ENCODE results near the gene TENT5A. TPM values are rescaled to one million over a fixed set of nuclear protein-coding genes. Genes with fewer than 3 reads are reported as not detected.

The TENT5A gene
- total and polyA plus RNA-seq, 2 donors (not counting 3 experiments of a cell fraction or from before 2014, with no cell fraction given), result 0.26 to 1.2 TPM

DNA sequence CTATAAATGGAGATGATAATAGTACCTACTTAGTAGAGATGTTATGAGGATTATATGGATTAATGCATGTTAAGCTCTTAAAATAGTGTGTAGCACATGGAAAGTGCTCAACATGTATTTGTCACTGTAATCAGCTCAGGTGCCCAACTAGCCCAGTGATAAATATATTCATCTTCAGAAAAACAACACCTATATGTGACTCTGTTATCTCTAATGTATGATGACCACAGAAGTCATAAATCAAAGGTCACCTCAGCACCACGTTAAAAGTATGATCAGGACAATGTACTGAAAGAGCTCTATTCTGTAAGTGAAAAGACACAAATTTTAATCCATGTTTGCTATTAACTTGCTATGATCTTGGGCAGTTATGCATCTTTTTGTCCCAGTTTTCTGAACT lies 36.8 kb upstream of the TENT5A start:
- Histone ChIP-seq H3K9ac (replicated peaks; ENCODE audit: extremely low read depth, insufficient read depth, low read length) (no peak overlapping the region), H2AFZ (ENCODE audit: low read depth, low read length) (no peak overlapping the region), H3K27me3 (ENCODE audit: control insufficient read depth in 2 of 2, insufficient read depth in 2 of 2, low read length in 2 of 2) (peaks cover 0 to 2% of the 10 kb centered on the region in 2 experiments), H3K79me2 (ENCODE audit: control insufficient read depth, insufficient read depth, low read length) (no peaks in the 10 kb centered on the region), H3K4me3 (replicated peaks in 1 of 3; ENCODE audit: insufficient read depth in 1 of 3, low read depth in 1 of 3, low read length in 3 of 3) (no peak overlapping the region), H3K9me1 (replicated peaks; ENCODE audit: control insufficient read depth, extremely low read depth, insufficient read depth, low read length) (no peaks in the 10 kb centered on the region), H3K9me3 (replicated peaks; ENCODE audit: control insufficient read depth, insufficient read depth, low read length) (no peaks in the 10 kb centered on the region), H3K4me1 (ENCODE audit: control insufficient read depth, extremely low read depth, insufficient read depth, low read length) (peaks cover 7% of the 10 kb centered on the region), H3K4me2 (ENCODE audit: insufficient read depth, low read length) (no peak overlapping the region), H4K20me1 (replicated peaks; ENCODE audit: control insufficient read depth, extremely low read depth, insufficient read depth, low read length) (no peaks in the 10 kb centered on the region), H3K36me3 (ENCODE audit: control insufficient read depth in 2 of 2, extremely low read depth in 1 of 2, insufficient read depth in 2 of 2, low read length in 2 of 2) (no peaks in the 10 kb centered on the region), H3K27ac (ENCODE audit: insufficient read depth, low read depth, low read length) (no peak overlapping the region)
- CTCF ChIA-PET, result interaction anchor here (0.6 kb wide), 1 partner anchor 94 kb away, joined by 3 read pairs; no protein-coding TSS in a partner anchor
- TF ChIP-seq EZH2 (IDR thresholded peaks at IDR 0.05; ENCODE audit: borderline replicate concordance, low read depth, low read length, severe bottlenecking) (no peak), FOS (IDR thresholded peaks at IDR 0.05; ENCODE audit: borderline replicate concordance, insufficient read depth, low read length) (no peak), POLR2AphosphoS5 (IDR thresholded peaks at IDR 0.05; ENCODE audit: insufficient read depth, low read depth, low read length) (no peak), MYC (IDR thresholded peaks at IDR 0.05; ENCODE audit: low read depth, low read length) (no peak)
- no peak for FAIRE-seq
- intact Hi-C loops (cut with micrococcal nuclease) (no loop called here), dilution Hi-C loops (cut with MboI; ENCODE audit: extremely low pct_ligation_motif_present, low sequenced_read_pairs) (no loop called here)
- DNase-seq (ENCODE audit: low read depth, low spot score), result no peak
- POLR2A ChIA-PET, result no interaction called here
- BruUV-seq (replicated peaks), result no TSS peak

DNA sequence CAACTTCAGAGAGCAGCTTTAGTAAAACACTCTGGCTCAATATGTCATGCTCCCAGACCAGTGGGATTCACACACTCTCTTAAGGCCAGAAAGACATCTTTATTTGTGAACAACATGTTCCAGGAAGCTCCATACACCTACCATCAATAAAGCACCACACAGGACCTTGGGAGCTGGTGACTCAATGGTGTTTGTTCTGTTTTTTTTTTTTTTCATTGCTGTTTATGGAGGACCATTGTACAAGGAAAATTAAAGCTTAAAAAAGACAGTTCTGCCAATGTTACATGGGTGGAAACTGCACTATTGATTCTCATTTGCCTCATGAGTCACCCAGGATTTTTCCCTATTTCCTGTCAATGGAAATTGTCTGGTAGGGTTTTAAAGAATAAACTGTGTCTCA lies 36.3 kb upstream of the TENT5A start:
- CTCF ChIA-PET, result interaction anchor here (0.6 kb wide), 1 partner anchor 93 kb away, joined by 3 read pairs; no protein-coding TSS in a partner anchor
- no TSS peak for BruUV-seq (replicated peaks)
- no peak overlapping the region for H3K4me2 ChIP-seq (ENCODE audit: insufficient read depth, low read length)
- H3K27ac ChIP-seq (ENCODE audit: insufficient read depth, low read depth, low read length), result no peak overlapping the region
- dilution Hi-C loops (cut with MboI; ENCODE audit: extremely low pct_ligation_motif_present, low sequenced_read_pairs), result no loop called here
- H3K27me3 ChIP-seq (ENCODE audit: control insufficient read depth in 2 of 2, insufficient read depth in 2 of 2, low read length in 2 of 2), result peaks cover 0 to 2% of the 10 kb centered on the region in 2 experiments
- H3K4me1 ChIP-seq (ENCODE audit: control insufficient read depth, extremely low read depth, insufficient read depth, low read length), result peaks cover 7% of the 10 kb centered on the region
- H3K79me2 ChIP-seq (ENCODE audit: control insufficient read depth, insufficient read depth, low read length), result no peaks in the 10 kb centered on the region
- intact Hi-C loops (cut with micrococcal nuclease), result no loop called here
- no peak for TF ChIP-seq MYC (IDR thresholded peaks at IDR 0.05; ENCODE audit: low read depth, low read length)
- TF ChIP-seq, protein P1, sequence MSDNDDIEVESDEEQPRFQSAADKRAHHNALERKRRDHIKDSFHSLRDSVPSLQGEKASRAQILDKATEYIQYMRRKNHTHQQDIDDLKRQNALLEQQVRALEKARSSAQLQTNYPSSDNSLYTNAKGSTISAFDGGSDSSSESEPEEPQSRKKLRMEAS (IDR thresholded peaks at IDR 0.05; ENCODE audit: insufficient read depth, insufficient read length), result no peak
- TF ChIP-seq FOS (IDR thresholded peaks at IDR 0.05; ENCODE audit: borderline replicate concordance, insufficient read depth, low read length), result peak; percentile 40
- no peak for TF ChIP-seq JUN (IDR thresholded peaks at IDR 0.05; ENCODE audit: borderline replicate concordance, insufficient read depth, insufficient read length, low read depth)
- no peak for TF ChIP-seq POLR2AphosphoS5 (IDR thresholded peaks at IDR 0.05; ENCODE audit: insufficient read depth, low read depth, low read length)
- DNase-seq (ENCODE audit: low read depth, low spot score) (no peak), FAIRE-seq (peak; percentile 55)
- POLR2A ChIA-PET, result no interaction called here
- no peak overlapping the region for H2AFZ ChIP-seq (ENCODE audit: low read depth, low read length)
- H4K20me1 ChIP-seq (replicated peaks; ENCODE audit: control insufficient read depth, extremely low read depth, insufficient read depth, low read length), result no peaks in the 10 kb centered on the region
- no peaks in the 10 kb centered on the region for H3K9me3 ChIP-seq (replicated peaks; ENCODE audit: control insufficient read depth, insufficient read depth, low read length)
- H3K9ac ChIP-seq (replicated peaks; ENCODE audit: extremely low read depth, insufficient read depth, low read length), result no peak overlapping the region
- no peak overlapping the region for H3K4me3 ChIP-seq (replicated peaks in 1 of 3; ENCODE audit: insufficient read depth in 1 of 3, low read depth in 1 of 3, low read length in 3 of 3)
- H3K9me1 ChIP-seq (replicated peaks; ENCODE audit: control insufficient read depth, extremely low read depth, insufficient read depth, low read length), result no peaks in the 10 kb centered on the region
- no peaks in the 10 kb centered on the region for H3K36me3 ChIP-seq (ENCODE audit: control insufficient read depth in 2 of 2, extremely low read depth in 1 of 2, insufficient read depth in 2 of 2, low read length in 2 of 2)
